ENCODE measurements around the gene TGOLN2.
A peak's percentile ranks its signal among the peaks of the same experiment; 100 is the strongest.
"Not testable (repeated sequence)": the region's sequence is repeated elsewhere in the genome, so short reads cannot be mapped to it uniquely, and the experiment has no call there.

The TGOLN2 gene

GRCh38 chr2:85340034-85340892 is 12.5 kb upstream of the TGOLN2 start:
- DNase-seq = no peak

- DNase-seq = no peak
Measured at GRCh38 chr2:85334928-85335327, 7.1 kb upstream of the TGOLN2 start.

DNA sequence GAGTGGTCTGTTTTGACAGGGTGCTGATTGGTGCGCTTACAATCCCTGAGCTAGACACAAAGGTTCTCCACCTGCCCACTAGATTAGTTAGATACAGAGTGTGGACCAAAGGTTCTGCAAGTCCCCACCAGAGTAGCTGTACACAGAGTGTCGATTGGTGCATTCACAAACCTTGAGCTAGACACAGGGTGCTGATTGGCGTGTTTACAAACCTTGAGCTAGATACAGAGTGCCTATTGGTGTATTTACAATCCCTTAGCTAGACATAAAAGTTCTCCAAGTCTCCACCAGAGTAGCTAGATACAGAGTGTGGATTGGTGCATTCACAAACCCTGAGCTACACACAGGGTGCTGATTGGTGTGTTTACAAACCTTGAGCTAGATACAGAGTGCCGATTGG is 6.1 kb upstream of the TGOLN2 start:
- not testable (repeated sequence) for DNase-seq

DNA sequence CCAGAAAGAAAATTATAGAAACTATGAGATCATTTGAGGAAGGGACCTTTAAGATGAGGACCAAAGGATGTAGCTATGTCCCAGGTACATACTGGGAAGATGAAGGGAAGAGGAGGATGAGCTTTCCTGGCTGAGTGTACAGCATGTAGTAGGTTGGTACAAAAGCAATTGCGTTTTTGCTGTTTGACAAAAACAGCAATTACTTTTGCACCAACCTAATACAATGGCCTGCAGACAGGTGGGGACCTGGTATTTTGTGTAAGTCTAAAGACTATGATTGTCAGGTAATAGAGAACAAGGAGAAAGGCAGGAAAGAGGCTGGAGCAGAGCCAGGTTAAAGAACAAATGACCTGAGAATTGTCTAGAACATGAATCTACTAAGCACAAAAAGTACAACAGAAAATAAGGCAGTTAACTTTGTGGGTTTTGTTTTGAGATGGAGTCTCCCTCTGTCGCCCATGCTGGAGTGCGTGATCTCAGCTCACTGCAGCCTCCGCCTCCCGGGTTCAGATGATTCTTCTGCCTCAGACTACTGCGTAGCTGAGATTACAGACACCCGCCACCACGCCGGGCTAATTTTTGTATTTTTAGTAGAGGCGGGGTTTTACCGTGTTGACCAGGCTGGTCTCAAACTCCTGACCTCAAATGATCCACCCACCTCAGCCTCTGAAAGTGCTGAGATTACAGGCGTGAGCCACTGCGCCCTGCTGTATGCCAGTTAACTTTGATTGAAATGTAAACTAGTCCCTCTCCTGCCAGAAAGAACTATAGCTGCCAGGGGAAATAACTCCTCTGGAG is 3.2 kb upstream of the TGOLN2 start:
- DNase-seq = no peak

DNA sequence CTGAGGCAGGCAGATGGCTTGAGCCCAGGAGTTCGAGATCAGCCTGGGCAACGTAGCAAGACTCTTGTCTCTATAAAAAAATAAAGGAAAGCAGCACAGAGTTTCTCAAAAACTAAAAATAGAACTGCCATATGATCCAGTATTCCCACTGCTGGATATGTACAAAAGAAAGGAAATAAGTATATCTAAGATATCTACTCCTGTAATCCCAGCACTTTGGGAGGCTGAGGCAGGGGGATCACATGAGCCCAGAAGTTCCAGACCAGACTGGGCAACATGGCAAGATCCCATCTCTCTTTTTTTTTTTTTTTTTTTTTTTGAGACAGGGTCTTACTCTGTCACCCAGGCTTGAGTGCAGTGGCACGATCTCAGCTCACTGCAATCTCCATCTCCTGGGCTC is 1.9 kb upstream of the TGOLN2 start:
- not testable (repeated sequence) for DNase-seq

GRCh38 chr2:85329181-85329651 is 1.4 kb upstream of the TGOLN2 start:
- DNase-seq = no peak

- DNase-seq = peak in 19 of 51 donors; percentile 15 to 70 (median 52)
Measured at GRCh38 chr2:85327160-85327821, 498 bp downstream of the TGOLN2 start.

DNA sequence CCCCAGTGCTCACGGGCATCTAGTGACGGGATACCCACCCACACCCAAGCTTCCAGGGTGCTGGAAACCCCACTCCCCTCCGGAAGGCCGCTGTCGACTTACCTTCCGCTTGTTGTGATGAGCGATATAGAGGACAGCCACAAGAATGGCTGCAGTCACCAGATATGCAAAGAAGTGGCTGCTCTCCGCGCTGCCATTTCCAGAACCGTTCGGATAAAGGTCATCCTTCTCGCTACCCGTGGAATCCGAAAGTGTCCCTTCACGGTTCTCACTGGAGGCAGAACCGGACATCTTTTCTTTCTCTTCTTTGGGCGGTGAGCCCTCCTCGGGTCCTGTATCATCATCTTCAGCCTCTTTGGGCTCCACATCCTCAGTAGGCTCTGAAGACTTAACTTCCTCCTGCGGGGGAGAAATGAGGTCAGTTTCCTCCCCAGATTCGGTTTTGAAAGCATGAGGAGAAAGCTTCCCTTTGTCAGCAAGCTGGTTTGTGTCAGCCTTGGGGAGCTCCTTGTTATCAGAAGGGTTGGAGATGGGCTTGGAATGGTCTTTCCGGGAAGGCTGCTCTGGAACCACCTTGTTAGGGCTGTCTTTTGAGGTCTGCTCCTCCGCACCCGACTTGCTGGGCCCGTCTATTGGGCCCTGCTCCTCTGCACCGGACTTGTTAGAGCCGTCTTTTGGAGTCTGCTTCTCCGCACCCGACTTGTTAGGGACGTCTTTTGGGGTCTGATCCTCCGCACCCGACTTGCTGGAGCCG is 1.2 kb downstream of the TGOLN2 start:
- DNase-seq = peak in 4 of 51 donors; percentile 2 to 32 (median 22)

DNA sequence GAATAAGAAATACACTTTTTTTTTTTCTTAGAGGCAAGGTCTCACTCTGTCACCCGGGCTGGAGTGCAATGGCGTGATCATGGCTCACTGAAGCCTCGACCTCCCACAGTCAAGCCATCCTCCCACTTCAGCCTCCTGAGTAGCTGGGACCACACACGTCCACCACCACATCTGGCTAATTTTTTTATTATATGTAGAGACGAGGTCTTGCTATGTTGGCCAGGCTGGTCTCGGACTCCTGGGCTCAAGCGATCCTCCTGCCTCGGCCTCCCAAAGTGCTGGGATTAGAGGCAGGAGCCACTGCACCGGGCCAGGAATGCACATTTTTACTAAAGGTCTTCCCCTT is 2.4 kb downstream of the TGOLN2 start:
- DNase-seq = no peak

DNA sequence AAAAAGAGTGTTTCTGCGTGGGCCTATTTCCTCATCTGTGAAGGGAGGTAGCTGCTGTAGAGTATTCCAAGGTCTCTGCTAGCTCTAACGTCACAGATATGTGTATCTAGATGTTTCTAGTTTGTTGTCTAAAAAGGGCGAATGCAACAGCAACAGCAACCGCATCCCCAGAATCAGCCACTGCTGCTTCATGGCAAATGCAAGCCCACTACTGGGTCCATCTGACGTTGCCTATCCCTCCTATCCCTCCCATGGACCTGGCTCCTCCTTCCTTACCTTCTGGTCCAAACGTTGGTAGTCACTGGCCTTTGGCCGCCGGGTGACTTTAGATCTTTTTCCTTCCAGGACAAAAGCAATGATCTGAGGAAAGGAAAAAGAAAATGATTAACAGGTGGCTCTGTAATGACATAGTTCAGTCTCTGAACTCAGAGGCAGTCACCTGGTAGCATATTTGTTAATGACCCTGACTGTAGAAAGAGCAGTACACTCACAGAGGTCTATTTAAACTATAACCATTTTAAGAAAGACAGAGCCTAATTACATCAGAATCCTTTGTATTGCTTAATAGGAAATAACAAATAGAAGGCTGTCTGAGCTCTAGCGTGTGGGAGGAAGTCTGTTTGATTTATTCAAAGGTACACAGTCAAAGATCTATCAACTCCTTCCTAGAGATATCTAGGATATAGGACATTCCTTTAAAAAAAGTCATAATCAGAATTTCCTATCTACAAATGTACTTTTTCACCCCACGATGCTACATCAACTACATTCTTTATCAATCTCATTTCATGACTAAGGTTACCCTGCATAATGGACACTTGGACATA is 2.9 kb downstream of the TGOLN2 start:
- DNase-seq = no peak

DNA sequence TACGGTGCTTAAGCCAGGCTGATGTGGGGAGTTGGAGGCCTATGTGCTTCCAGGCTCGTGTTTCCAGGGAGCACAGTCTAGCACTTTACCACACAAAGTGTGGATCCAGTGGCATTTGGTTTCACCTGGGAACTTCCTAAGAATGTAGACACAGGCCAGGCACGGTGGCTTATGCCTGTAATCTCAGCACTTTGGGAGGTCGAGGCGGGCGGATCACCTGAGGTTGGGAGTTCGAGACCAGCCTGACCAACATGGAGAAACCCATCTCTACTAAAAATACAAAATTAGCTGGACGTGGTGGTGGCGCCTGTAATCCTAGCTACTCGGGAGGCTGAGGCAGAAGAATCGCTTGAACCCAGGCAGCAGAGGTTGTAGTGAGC is 3.8 kb downstream of the TGOLN2 start:
- DNase-seq = not testable (repeated sequence)

DNA sequence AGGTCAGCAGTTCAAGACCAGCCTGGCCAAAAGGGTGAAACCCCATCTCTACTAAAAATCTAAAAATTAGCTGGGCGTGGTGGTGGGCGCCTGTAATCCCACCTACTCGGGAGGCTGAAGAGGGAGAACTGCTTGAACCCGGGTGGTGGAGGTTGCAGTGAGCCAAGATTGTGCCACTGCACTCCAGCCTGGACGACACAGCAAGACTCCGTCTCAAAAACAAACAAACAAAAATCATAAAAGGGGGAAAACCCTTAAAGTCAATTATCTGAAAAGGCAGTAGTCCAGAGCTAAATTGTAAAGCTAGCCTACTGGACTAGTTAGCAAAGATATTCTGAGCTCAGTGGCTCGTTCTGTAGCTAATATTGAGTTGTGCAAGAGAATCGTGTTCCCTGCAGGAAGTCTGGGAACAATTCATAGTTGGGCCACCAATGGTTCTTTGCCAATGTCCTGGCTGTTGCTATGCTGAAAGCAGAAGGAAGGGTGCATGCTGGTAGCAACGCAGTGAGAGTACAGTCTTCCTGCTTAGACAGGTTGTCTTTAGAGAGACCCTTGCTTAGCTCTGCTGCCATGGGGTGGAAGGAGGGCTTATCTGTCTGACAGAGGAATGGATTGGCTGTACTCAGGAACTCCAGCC is 4.3 kb downstream of the TGOLN2 start:
- no peak for DNase-seq

DNA sequence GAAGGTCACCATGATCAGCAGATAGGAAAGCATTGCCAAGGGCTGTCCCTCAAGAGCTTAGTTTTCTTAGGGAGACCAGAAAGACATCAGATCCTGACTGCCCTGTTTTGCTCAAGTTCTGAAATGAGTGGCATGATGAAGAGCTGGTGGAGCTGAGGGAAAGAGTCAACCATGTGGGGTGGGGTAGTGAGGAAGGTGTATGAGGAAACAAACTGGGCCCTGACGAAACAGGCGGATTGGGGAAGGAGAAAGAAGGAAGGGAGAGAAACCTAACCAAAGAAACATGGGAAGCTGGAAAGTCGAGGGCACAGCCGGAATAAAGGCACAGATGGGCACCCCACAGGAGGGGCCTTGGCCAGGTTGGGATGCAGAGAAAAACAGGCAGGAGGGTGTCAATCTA is 8.0 kb downstream of the TGOLN2 start:
- DNase-seq = no peak

DNA sequence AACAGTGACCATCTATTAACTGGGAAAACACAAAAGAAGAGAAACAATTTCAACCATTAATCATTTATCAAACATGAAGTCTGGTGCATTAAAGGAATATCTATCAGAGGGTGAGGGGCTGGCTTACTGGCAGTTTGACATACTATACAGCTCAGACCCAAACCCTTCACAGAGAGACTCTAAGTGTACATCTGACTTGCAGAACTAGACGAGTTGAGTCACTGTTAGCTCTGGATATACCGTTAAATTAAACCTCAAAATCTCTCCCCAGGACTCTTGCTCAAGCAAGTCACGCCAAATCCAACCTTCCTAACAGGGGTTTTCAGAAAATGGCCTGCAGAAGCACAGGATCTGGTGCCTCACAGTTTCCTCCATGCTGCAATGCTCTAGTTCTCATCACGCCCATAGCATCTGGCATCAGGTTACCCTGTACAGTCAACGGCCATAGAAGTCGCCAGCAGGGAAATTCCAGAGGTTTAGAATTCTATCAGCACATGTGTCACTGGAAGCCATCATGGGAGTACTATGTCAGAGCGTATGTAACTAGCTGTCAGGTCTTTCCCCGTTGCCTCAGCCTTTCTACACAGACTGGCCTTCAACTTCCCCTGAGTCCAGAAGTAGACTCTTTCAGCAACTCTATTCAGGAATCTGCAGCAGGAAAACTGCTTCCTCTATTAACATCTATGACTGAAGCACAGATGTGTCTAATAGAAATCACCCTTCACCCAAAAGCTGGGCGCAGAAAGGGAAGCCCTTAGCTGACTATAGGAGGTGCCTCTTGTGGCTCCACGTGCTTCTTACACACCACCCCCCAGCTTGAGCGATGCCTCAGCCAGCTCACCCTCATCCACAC is 9.3 kb downstream of the TGOLN2 start:
- DNase-seq = no peak

GRCh38 chr2:85315921-85316320 is 11.9 kb downstream of the TGOLN2 start:
- not testable (repeated sequence) for DNase-seq

DNA sequence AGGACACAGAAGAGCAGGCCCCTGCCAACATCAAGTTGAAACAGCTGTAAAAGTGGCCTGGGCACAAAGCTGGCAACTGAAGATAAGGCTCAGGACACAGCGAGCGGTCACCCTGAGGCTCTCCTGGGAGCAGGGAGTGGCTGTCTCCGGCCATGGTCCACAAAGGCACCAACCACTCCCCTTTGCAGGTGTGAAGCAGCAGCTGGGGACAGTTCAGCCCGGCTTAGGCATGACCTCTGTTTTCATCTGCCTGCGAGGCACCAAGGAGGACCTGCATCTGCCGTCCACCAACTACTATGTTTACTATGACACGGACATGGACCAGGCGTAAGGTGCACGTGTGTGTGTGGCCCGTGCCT is 12.9 kb downstream of the TGOLN2 start:
- no peak for DNase-seq

DNA sequence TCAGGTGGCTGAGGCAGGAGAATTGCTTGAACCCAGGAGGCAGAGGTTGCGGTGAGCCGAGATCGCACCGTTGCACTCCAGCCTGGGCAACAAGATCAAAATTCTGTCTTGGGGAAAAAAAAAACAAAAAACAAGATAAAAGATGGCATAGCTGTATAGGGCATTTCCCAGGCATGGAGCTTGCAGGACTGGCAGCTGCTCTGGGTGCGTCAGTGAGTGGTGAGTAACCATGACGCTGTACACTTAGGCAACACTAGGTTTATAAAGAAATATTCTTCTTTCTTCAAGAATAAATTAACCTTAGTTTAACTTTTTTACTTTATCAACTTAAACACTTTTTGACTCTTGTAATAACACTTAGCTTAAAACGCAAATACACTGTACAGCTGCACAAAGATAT is 15.4 kb downstream of the TGOLN2 start:
- no peak for DNase-seq

DNA sequence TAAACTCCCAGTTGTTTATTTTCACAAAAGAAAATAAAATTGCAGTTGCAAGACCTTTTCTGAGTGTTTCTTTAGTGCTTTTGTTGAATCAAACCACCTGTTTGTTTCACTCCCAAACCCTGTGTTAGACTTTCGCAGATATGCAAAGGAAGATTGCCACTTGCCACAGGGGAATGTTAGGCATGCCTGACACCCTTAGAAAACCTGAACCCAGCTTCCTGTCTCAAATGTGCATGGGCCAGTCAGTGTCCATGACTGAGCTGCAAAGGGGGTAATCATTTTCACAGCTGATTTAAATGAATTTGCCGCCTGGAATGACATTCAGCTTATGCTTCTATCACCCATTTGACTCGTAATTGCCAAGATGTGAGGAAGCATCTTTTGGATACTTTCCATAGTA is 17.5 kb downstream of the TGOLN2 start:
- DNase-seq = no peak

- DNase-seq = peak in 5 of 51 donors; percentile 9 to 27 (median 15)
Measured at GRCh38 chr2:85309699-85310321, 18.0 kb downstream of the TGOLN2 start.
